Measurements from ENCODE around the gene PAPSS1.

DNA sequence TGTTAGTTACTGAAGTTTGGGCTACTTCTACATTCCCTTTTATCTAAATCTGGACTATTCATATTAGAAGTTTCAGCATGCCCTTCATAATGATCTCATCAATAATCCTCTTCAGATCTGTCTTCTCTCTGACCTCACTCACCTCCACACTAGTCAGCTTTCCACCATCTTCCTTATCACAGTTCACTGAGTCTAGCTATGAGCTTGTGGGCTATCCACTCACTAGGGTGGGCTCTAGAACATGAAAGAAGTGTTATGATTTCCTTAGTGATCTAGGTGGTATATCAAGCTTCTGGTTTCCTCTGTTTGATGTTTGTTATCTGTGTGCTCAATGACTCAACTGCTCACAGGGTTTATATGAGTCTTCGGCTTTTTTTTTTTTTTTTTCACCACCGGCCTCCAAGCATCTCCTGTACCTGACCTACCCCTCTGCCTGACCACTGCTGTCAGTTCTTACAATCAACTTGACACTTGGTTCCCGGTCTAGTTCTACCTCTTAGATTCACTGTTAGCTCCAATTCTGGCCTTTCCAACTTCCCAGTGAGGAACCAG lies 103.1 kb downstream of the PAPSS1 start:
- TF ChIP-seq, protein P1, sequence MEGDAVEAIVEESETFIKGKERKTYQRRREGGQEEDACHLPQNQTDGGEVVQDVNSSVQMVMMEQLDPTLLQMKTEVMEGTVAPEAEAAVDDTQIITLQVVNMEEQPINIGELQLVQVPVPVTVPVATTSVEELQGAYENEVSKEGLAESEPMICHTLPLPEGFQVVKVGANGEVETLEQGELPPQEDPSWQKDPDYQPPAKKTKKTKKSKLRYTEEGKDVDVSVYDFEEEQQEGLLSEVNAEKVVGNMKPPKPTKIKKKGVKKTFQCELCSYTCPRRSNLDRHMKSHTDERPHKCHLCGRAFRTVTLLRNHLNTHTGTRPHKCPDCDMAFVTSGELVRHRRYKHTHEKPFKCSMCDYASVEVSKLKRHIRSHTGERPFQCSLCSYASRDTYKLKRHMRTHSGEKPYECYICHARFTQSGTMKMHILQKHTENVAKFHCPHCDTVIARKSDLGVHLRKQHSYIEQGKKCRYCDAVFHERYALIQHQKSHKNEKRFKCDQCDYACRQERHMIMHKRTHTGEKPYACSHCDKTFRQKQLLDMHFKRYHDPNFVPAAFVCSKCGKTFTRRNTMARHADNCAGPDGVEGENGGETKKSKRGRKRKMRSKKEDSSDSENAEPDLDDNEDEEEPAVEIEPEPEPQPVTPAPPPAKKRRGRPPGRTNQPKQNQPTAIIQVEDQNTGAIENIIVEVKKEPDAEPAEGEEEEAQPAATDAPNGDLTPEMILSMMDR (conservative IDR thresholded peaks at IDR 0.05 in 1 of 2, IDR thresholded peaks at IDR 0.05 in 1 of 2; ENCODE audit: low read depth in 1 of 2, low read length in 2 of 2) = no peak
- TF ChIP-seq EZH2 (IDR thresholded peaks at IDR 0.05; ENCODE audit: low read length, missing control alignments) = no peak

All from fibroblast of lung (primary cell).